ENCODE data around the gene MLN.

DNA sequence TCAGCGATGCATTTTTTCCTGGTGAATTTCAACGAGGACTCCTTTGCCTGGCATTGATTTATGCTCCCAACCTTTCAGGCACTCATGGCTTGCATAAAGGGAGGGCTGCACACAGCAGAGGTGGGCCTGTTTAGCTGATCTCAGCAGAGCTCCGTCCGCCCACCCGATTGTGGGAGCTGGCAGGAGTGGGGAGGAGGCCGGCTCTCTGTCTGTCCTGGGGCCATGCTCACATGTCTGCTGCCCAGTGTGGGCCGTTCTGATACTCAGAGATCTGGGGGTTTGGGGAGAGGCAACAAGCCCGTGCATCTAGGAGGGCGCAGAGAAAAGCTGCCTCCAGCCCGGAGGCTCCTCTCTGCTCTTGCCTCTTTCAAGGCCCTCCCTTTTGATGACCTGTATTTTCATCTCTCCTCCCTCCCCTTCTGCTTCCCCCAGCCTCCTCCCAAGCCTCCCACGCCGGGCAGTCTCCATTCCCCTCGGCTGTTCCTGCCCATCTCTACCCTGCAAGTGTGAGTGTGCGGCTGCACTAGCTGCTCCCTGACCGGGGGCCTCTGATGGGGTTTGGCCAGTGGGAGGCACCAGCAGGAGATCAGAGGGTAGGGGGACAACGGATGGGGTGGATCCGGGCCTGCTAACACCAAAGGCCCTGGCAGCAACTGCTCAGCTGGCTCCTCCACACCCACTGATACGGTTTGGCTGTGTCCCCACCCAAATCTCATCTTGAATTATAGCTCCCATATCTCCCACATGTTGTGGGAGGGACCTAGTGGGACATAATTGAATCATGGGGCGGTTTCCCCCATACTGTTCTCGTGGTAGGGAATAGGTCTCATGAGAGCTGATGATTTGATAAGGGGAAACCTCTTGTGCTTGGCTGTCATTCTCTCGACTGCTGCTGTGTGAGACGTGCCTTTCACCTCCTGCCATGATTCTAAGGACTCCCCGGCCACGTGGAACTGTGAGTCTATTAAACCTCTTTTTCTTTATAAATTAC is 39.6 kb upstream of the MLN start:
- TF ChIP-seq, protein P1, sequence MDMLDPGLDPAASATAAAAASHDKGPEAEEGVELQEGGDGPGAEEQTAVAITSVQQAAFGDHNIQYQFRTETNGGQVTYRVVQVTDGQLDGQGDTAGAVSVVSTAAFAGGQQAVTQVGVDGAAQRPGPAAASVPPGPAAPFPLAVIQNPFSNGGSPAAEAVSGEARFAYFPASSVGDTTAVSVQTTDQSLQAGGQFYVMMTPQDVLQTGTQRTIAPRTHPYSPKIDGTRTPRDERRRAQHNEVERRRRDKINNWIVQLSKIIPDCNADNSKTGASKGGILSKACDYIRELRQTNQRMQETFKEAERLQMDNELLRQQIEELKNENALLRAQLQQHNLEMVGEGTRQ (IDR thresholded peaks at IDR 0.05): no peak
- TF ChIP-seq SMC3 (IDR thresholded peaks at IDR 0.05): no peak
- no peak for TF ChIP-seq POLR2A (IDR thresholded peaks at IDR 0.05; ENCODE audit: low read length)
- TF ChIP-seq, protein P2, sequence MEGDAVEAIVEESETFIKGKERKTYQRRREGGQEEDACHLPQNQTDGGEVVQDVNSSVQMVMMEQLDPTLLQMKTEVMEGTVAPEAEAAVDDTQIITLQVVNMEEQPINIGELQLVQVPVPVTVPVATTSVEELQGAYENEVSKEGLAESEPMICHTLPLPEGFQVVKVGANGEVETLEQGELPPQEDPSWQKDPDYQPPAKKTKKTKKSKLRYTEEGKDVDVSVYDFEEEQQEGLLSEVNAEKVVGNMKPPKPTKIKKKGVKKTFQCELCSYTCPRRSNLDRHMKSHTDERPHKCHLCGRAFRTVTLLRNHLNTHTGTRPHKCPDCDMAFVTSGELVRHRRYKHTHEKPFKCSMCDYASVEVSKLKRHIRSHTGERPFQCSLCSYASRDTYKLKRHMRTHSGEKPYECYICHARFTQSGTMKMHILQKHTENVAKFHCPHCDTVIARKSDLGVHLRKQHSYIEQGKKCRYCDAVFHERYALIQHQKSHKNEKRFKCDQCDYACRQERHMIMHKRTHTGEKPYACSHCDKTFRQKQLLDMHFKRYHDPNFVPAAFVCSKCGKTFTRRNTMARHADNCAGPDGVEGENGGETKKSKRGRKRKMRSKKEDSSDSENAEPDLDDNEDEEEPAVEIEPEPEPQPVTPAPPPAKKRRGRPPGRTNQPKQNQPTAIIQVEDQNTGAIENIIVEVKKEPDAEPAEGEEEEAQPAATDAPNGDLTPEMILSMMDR (IDR thresholded peaks at IDR 0.05): no peak
- no peak for TF ChIP-seq CHD2 (IDR thresholded peaks at IDR 0.05; ENCODE audit: low read length, partially characterized antibody)
- no peak for TF ChIP-seq CHD4 (IDR thresholded peaks at IDR 0.05; ENCODE audit: borderline replicate concordance)
- no peak for TF ChIP-seq GATA3 (IDR thresholded peaks at IDR 0.05; ENCODE audit: borderline replicate concordance)
- no peak for TF ChIP-seq NFE2L2 (conservative IDR thresholded peaks at IDR 0.05; ENCODE audit: low read length)
- TF ChIP-seq CEBPB (IDR thresholded peaks at IDR 0.05): no peak
- TF ChIP-seq ZFP36 (IDR thresholded peaks at IDR 0.05; ENCODE audit: borderline replicate concordance, partially characterized antibody): no peak
- TF ChIP-seq, protein P3, sequence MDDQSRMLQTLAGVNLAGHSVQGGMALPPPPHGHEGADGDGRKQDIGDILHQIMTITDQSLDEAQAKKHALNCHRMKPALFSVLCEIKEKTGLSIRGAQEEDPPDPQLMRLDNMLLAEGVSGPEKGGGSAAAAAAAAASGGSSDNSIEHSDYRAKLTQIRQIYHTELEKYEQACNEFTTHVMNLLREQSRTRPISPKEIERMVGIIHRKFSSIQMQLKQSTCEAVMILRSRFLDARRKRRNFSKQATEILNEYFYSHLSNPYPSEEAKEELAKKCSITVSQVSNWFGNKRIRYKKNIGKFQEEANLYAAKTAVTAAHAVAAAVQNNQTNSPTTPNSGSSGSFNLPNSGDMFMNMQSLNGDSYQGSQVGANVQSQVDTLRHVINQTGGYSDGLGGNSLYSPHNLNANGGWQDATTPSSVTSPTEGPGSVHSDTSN (IDR thresholded peaks at IDR 0.05): no peak
- no peak for TF ChIP-seq RFX5 (IDR thresholded peaks at IDR 0.05)
- TF ChIP-seq, protein P4, sequence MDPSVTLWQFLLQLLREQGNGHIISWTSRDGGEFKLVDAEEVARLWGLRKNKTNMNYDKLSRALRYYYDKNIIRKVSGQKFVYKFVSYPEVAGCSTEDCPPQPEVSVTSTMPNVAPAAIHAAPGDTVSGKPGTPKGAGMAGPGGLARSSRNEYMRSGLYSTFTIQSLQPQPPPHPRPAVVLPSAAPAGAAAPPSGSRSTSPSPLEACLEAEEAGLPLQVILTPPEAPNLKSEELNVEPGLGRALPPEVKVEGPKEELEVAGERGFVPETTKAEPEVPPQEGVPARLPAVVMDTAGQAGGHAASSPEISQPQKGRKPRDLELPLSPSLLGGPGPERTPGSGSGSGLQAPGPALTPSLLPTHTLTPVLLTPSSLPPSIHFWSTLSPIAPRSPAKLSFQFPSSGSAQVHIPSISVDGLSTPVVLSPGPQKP (IDR thresholded peaks at IDR 0.05; ENCODE audit: low read depth, low read length): no peak
